Activated CD4-positive, alpha-beta T cell treated with anti-CD3 and anti-CD28 coated beads, Interleukin-2, amount 50 U/mL, for 48 hours (primary cell): ENCODE data around the gene ACOT9.
"Not testable (repeated sequence)": the region's sequence is repeated elsewhere in the genome, so short reads cannot be mapped to it uniquely, and the experiment has no call there.

ENCODE experiments used
- DNase-seq, 2 experiments: peaks; one replicate each; pipeline ENCODE4 v3.0.0-alpha.2; 2020

Gene ACOT9

GRCh38 chrX:23742697-23743622 is at the start of gene ACOT9:
ACOT9 (minus strand) TSS chrX:23743276; CDS start chrX:23743144, 132 bp downstream.
- DNase-seq = peak; percentile 73 to 79

DNA sequence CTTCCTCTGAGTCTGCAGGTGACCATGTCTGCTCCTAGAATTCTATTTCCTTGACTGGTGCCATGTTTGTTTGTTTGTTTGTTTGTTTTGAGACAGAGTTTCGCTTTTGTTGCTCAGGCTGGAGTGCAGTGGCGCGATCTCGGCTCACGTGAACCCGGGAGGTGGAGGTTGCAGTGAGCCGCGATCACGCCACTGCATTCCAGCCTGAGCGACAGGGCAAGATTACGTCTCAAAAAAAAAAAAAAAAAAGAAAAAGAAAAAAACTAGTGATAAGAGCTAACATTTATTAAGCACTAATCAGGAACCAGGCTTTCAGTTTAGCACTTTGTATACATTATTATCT is 47.0 kb upstream of the ACOT9 start:
- no peak for DNase-seq

DNA sequence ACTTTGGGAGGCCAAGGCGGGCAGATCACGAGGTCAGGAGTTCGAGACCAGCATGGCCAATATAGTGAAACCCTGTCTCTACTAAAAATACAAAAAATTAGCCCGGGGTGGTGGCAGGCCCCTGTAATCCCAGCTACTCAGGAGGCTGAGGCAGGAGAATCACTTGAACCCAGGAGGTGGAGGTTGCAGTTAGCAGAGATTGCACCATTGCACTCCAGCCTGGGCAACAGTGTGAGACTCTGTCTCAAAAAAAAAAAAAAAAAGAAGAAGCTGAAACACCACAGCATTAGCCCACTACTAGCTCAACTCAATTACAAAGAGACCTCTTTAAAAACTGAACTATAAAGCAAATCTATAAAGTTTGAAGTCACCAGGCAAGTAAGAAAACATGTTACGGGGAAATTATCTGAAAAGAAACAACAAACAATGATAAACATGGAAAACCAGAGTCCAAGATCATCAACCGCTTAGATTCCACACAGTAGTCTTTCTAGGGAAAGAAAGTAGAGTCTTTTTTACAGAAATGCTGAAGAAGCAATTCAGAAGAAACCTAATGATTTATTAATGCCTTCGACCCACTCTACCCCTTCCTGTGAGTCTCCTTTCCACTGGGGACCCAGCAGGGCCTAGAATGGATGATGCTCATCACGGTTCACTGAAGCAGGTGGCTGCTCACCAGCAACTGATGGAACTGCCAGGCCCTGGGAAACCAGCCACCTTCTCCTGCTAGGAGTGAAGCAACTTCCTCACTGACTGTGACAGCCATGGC is 46.5 kb upstream of the ACOT9 start:
- no peak for DNase-seq

DNA sequence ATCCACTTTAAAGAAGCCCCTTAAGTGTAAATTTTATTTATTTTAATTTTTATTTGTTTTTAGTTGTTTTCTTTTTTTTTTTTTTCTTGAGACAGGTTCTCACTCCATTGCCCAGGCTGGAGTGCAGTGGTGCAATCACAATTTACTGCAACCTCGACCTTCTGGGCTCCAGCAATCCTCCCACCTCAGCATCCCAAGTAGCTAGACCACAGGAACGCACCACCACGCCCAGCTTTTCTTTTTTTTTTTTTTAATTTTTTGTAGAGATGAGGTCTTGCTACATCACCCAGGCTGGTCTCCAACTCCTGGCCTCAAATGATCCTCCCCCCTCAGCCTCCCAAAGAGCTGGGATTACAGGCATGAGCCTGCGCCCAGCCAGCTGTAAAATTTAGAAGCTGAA is 45.9 kb upstream of the ACOT9 start:
- DNase-seq = no peak

DNA sequence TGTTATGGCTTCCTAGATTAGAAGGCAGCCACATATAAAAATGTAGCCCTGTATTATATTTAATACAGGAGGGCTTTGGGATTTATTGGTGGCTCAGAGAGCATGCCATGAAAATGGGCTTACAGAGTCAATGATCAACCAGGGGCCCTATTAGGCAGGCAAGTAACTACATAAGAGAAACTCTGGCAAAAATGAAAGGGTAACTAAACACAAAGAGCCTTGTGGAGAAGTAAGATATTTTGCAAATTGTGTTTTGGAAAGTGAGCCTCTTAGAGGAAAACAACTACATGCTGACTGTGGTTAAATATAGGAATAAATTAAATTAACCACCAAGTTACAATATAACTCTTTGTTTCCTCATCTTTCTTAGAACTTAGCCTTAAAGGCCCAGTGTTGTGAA is 45.4 kb upstream of the ACOT9 start:
- DNase-seq = no peak

GRCh38 chrX:23787745-23788118 is 44.7 kb upstream of the ACOT9 start:
- DNase-seq = no peak

DNA sequence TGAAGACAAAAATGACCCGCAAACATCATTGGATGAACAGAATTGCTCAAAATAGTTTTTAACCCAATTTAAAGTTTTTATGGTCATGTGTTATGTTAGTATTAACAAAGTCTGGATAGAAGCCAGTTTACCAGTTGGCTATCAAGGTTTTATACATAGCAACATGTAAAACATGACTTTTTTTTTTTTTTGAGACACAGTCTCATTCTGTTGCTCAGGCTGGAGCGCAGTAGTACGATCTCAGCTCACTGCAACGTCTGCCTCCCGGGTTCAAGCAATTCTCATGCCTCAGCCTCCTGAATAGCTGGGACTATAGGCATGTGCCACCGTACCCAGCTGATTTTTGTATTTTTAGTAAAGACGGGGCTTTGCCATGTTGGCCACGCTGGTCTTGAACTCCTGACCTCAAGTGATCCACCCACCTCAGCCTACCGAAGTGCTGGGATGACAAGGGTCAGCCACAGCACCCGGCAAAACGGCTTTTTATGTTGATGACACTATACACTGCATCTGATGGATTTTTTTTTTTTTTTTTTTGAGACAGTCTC is 43.3 kb upstream of the ACOT9 start:
- no peak for DNase-seq

DNA sequence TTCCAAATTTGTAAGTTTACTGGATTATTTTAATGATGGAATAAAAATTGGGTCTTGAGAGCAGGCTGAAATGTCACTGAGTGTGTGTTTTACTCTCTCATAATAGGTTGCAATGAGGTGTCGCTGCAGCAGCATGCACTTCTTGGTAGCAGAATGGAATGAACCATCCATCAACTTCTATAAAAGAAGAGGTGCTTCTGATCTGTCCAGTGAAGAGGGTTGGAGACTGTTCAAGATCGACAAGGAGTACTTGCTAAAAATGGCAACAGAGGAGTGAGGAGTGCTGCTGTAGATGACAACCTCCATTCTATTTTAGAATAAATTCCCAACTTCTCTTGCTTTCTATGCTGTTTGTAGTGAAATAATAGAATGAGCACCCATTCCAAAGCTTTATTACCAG is 42.5 kb upstream of the ACOT9 start:
- DNase-seq = no peak

DNA sequence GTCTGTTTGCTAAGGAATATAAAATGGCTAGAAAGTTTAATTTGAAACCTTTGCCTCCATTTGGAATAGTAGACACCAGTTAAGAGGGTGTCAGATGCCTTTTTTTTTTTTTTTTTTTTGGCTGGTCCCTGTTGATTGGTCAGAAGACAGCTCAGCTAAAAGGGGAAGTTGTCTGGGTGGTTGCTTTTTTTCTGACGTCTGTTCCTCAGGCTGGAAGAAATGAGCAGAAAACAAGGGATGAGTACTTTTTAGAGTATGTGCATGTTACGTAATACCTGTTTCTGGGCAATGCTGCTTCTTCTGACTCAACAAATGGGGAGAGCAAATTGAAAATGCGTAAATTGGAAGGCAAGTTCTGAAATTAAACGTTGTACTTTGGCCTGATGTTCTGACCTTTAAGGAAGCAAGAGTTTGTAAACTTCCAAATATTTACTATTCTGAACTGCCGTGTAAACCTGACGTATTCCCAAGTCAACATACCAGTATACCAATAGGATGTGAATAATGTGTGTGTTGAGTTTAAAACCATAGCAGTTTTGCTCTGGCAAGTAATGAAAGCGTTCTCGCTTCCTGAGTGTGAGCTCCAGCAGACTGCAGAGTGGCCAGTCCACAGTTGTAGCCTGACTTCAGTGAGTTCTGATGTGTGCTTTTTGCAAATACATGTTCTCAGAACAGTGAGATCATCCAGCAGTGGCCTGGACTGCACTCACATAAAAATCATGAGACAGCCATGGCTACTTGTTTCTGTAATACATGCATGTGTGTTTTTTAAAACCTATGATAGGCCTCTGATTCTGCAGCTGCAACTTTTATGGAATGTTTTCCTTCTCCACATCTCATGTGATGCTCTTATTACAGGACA is 41.6 kb upstream of the ACOT9 start:
- no peak for DNase-seq

DNA sequence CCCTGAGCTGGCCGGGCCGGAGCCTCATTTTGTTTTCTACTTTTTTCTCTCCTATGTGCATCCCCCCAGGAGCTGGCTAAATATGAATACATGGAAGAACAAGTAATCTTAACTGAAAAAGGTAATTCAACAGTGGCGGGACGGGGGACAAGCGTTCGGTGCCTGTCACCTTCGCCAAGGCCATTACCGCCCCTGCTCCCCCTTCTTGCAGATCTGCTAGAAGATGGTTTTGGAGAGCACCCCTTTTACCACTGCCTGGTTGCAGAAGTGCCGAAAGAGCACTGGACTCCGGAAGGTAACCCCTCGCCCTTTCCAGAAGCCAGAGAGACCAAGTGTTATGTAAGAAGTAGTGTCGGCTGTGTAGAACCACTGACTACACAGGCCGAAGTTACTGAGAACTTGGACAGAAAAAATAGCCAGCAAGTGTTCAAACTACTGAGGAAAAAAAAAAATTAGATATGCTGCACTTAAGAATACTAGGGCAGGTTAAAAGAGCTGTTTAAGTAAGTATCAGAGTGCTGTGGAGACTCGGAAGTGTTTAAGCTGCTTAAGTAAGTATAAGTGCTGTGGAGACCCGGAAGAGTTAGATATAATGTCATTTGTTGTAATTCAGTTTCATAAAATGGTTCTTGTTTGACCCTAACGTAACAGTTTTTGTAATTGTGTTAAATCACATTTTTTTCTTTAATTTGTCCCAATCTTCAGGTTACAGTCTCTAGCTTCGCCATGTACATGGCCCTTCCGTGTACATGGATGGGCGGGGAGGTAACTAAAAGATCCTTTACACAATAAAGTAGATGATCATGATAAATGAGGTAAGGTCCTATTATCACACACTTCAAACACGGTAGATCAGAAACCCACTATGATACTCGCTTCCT is 40.8 kb upstream of the ACOT9 start:
- no peak for DNase-seq

- peak; percentile 92 to 93 for DNase-seq
Measured at GRCh38 chrX:23782863-23783588, 40.0 kb upstream of the ACOT9 start, which contains the start of gene SAT1. SAT1 (plus strand) TSS chrX:23783173; CDS start chrX:23783352, 179 bp downstream.

DNA sequence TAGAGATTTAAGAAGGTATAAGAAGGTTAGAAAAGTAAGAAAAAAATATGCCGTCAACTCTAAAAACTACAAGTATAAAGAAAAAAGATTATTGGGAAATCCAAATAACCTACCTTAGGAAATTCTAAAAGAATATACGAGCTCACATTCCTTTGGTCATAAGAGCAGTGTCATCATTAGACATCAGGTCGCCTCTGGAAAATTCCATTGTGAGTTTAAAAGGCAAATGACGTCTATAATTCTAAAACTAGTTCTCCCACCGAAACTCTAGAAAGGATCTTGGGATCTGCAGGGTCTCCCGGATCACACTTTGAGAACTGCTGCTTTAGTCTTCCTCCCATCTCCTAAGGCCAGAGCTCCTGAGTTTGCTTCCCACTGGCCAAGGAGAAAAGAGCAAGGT is 39.4 kb upstream of the ACOT9 start:
- DNase-seq = no peak

GRCh38 chrX:23779025-23779424 is 35.9 kb upstream of the ACOT9 start:
- no peak for DNase-seq

GRCh38 chrX:23776363-23776762 is 33.3 kb upstream of the ACOT9 start:
- DNase-seq = no peak

GRCh38 chrX:23773601-23774175 is 30.6 kb upstream of the ACOT9 start:
- DNase-seq = peak in 1 of 2 experiments; percentile 15

GRCh38 chrX:23771086-23771485 is 28.0 kb upstream of the ACOT9 start:
- DNase-seq = not testable (repeated sequence)

- no peak for DNase-seq
Measured at GRCh38 chrX:23770142-23770541, 27.1 kb upstream of the ACOT9 start.

GRCh38 chrX:23766650-23767551 is 23.8 kb upstream of the ACOT9 start:
- peak in 1 of 2 experiments; percentile 13 for DNase-seq

GRCh38 chrX:23765868-23766267 is 22.8 kb upstream of the ACOT9 start:
- no peak for DNase-seq
